Adrenal gland (tissue), 5 donors: Measurements from ENCODE around the gene ACTG1.

Experiments used
- POLR2A ChIP-seq, 2 donors: fragments of 450-650 bp; IDR thresholded peaks; one replicate each; pipeline ENCODE4 v1.6.1; 2017; ENCODE audit warnings: antibody characterized with exemption in 2 of 2, mild to moderate bottlenecking in 2 of 2, moderate library complexity in 1 of 2
- TF ChIP-seq, protein P1 (sequence below), 6 experiments: fragments of 450-650 bp in 4 of 6; fragments of 200-600 bp in 2 of 6; sonication (generic) in 1 of 6; IDR thresholded peaks; 1 replicate in 5 of 6; 2 replicates in 1 of 6; pipeline versions ENCODE4 v1.5.1 to v1.8.0; 2016 to 2021; ENCODE audit warnings: antibody characterized with exemption in 6 of 6, mild to moderate bottlenecking in 2 of 6, moderate library complexity in 1 of 6
- donor health status: DM: no; HTN: no; CAD: no.

- TF ChIP-seq, protein P1, sequence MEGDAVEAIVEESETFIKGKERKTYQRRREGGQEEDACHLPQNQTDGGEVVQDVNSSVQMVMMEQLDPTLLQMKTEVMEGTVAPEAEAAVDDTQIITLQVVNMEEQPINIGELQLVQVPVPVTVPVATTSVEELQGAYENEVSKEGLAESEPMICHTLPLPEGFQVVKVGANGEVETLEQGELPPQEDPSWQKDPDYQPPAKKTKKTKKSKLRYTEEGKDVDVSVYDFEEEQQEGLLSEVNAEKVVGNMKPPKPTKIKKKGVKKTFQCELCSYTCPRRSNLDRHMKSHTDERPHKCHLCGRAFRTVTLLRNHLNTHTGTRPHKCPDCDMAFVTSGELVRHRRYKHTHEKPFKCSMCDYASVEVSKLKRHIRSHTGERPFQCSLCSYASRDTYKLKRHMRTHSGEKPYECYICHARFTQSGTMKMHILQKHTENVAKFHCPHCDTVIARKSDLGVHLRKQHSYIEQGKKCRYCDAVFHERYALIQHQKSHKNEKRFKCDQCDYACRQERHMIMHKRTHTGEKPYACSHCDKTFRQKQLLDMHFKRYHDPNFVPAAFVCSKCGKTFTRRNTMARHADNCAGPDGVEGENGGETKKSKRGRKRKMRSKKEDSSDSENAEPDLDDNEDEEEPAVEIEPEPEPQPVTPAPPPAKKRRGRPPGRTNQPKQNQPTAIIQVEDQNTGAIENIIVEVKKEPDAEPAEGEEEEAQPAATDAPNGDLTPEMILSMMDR (IDR thresholded peaks at IDR 0.05) = no peak
- TF ChIP-seq POLR2A (IDR thresholded peaks at IDR 0.05) = no peak
These were observed 28.8 kb downstream of the ACTG1 start for GRCh38 chr17:81483862-81484194.
